HFFc6 (cell line): ENCODE results near the gene ERAL1. TPM values are rescaled to one million over a fixed set of nuclear protein-coding genes. Genes with fewer than 3 reads are reported as not detected.
A peak's percentile ranks its signal among the peaks of the same experiment; 100 is the strongest.

Experiments
- DNase-seq: peaks from one replicate; pipeline ENCODE4 v3.0.0-alpha.2; 2018
- H3K27ac Mint-ChIP-seq: 2 replicates; pipeline ENCODE4 v1.8.0; 2020; ENCODE audit warnings: mild to moderate bottlenecking, mixed read lengths
- H3K27me3 Mint-ChIP-seq: 2 replicates; pipeline ENCODE4 v1.8.0; 2021; ENCODE audit warnings: mild to moderate bottlenecking, moderate library complexity, mixed read lengths; ENCODE audit not compliant: insufficient read depth
- H3K36me3 Mint-ChIP-seq: 2 replicates; pipeline ENCODE4 v1.8.0; 2021; ENCODE audit warnings: low read depth, mixed read lengths
- H3K4me1 Mint-ChIP-seq: 2 replicates; pipeline ENCODE4 v1.8.0; 2020; ENCODE audit warnings: low read depth, mixed read lengths
- H3K4me3 Mint-ChIP-seq: 2 replicates; pipeline ENCODE4 v1.8.0; 2020; ENCODE audit warnings: mild to moderate bottlenecking, moderate library complexity, mixed read lengths
- H3K9me3 Mint-ChIP-seq: 2 replicates; pipeline ENCODE4 v1.8.0; 2020; ENCODE audit warnings: mild to moderate bottlenecking, mixed read lengths
- total RNA-seq, 6 experiments: library from RNA; stranded (reverse); fragmentation: NEBNext Ultra II Directional; extraction: Animal tissue kit (Norgen Biotek cat#: 25700); gene quantifications; 2 replicates in 1 of 6; 3 replicates in 5 of 6; pipeline ENCODE4 v1.2.3, GENCODE V29; 2021
- TF ChIP-seq, protein P1 (sequence below): fragments of 200-600 bp; sonication (generic); IDR thresholded peaks from 2 replicates; pipeline ENCODE4 v1.5.0; 2021; ENCODE audit warnings: antibody characterized with exemption, mild to moderate bottlenecking

Gene ERAL1
- total RNA-seq, 6 experiments from 2014 or later: 43.3 to 55.1 (median 46.1) TPM

DNA sequence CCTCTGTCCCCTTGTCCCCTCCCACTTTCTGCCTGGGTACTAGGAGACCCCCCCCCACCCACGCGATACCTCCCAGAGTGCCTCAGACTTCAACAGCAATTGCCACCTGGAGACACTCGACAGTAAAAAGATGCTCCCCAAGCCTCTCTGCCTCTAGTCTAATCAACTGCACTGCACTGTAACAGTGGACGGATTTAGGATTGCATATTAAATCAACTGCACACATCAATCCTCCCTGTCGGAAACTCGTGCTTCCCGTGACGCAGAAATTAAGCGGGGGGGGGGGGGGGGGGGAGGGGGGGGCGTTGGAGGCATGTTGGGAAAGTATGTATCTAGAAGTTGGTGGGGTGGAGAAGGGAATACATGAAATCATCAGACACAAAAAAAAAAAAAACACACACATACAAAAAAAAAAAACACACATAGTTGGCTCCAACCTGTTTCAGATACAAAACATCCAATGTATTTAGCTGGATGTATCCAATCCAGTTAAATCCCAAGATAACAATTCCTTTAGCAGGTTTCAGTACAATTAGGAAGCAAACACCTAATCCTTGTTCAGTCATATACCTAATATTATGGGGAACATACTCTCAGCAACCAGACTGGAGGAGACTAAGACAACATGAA is 42.0 kb upstream of the ERAL1 start:
- TF ChIP-seq, protein P1, sequence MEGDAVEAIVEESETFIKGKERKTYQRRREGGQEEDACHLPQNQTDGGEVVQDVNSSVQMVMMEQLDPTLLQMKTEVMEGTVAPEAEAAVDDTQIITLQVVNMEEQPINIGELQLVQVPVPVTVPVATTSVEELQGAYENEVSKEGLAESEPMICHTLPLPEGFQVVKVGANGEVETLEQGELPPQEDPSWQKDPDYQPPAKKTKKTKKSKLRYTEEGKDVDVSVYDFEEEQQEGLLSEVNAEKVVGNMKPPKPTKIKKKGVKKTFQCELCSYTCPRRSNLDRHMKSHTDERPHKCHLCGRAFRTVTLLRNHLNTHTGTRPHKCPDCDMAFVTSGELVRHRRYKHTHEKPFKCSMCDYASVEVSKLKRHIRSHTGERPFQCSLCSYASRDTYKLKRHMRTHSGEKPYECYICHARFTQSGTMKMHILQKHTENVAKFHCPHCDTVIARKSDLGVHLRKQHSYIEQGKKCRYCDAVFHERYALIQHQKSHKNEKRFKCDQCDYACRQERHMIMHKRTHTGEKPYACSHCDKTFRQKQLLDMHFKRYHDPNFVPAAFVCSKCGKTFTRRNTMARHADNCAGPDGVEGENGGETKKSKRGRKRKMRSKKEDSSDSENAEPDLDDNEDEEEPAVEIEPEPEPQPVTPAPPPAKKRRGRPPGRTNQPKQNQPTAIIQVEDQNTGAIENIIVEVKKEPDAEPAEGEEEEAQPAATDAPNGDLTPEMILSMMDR: no peak
- Mint-ChIP-seq H3K9me3 (no peaks in the 10 kb centered on the region), H3K4me3 (peak overlapping the region; percentile 91), H3K27me3 (no peaks in the 10 kb centered on the region), H3K27ac (peak overlapping the region; percentile 91), H3K36me3 (no peaks in the 10 kb centered on the region), H3K4me1 (peaks cover 33% of the 10 kb centered on the region)
- DNase-seq: peak; percentile 37

DNA sequence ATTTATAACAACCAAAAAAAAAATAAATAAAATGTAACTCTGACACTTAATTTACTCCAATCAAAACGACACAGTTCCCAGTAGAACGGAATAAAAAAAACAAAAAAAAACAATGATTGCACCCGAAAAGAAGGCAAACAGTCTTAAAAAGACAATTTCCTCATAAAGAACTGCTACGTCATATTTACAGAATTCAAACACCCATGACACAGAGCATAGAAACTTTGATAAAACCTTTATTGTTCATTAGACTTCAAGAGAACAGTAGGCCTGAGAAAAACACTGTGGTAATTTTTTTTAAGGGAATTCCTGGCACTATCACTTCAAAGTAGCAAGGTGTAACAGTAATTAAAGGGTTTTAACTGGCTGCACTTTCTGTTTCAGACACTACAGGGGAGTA is 38.3 kb upstream of the ERAL1 start:
- no peak overlapping the region for H3K27ac Mint-ChIP-seq
- no peaks in the 10 kb centered on the region for H3K36me3 Mint-ChIP-seq
- DNase-seq: no peak
- peaks cover 9% of the 10 kb centered on the region for H3K4me1 Mint-ChIP-seq
- no peak overlapping the region for H3K4me3 Mint-ChIP-seq
- no peaks in the 10 kb centered on the region for H3K9me3 Mint-ChIP-seq
- TF ChIP-seq, protein P1: no peak
- H3K27me3 Mint-ChIP-seq: no peaks in the 10 kb centered on the region

DNA sequence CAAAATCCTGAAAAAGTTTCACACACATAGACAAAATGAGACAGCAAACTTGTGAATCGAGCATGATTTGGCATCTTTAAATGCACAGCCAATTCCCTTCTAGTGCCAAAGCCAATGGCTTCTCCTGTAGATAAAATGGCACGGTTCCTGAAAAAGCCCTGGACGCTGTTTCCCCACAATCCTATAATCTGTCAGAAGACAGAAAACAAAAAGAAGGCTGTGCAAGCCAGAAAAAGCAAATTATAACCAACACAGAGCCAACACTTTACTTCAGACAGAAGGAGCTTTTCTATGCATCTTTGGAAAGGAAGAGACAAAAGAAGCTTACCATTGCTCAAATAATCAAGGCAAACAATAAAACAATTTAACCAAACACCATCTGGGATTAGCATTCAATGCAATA is 36.0 kb upstream of the ERAL1 start:
- TF ChIP-seq, protein P1: no peak
- H3K27ac Mint-ChIP-seq: no peak overlapping the region
- H3K4me1 Mint-ChIP-seq: peaks cover 10% of the 10 kb centered on the region
- no peaks in the 10 kb centered on the region for H3K36me3 Mint-ChIP-seq
- no peaks in the 10 kb centered on the region for H3K9me3 Mint-ChIP-seq
- no peak overlapping the region for H3K4me3 Mint-ChIP-seq
- no peak for DNase-seq
- no peaks in the 10 kb centered on the region for H3K27me3 Mint-ChIP-seq

DNA sequence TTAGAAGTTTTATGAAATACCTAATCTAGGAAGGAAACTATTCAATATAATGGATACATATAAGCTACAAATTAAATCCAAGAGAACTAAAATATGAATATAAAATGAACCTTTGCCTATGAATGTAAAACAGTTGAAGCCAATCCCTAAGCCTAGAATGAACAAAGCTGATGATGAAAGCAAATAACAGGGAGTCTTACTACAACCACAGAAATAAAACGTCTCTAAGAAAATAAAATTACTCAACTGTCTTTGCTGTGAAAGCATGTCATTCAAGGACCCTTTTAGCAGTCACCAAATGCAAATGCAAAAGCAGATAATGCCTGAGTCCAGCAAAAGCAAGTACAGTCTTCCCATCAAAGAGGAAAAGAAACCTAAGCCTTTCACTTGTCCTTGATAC is 35.2 kb upstream of the ERAL1 start:
- TF ChIP-seq, protein P1: no peak
- no peaks in the 10 kb centered on the region for H3K27me3 Mint-ChIP-seq
- peaks cover 16% of the 10 kb centered on the region for H3K4me1 Mint-ChIP-seq
- H3K36me3 Mint-ChIP-seq: no peaks in the 10 kb centered on the region
- DNase-seq: no peak
- H3K27ac Mint-ChIP-seq: no peak overlapping the region
- no peak overlapping the region for H3K4me3 Mint-ChIP-seq
- no peaks in the 10 kb centered on the region for H3K9me3 Mint-ChIP-seq

DNA sequence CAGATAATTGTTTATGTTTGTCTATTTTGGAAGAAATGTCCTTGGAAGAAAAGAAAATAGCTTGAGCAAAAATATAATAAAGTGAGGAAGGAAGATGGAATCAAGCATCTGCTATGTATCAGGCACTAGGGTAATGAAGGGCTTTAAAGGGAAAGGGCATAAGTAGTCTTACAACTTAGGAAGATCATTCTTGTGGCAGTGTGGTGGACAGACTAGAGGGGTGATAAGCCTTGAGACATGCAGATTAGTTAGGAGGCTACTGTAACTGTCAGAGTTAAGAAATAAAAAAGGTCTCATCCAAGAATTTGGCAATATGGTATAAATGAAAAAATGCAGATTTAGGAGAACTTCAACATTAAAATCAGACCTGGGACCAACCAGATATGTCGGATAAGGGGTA is 27.1 kb upstream of the ERAL1 start:
- Mint-ChIP-seq H3K4me3 (no peak overlapping the region), H3K9me3 (no peaks in the 10 kb centered on the region; the same call in 1 of the 2 replicates), H3K27ac (peak overlapping the region; percentile 4; the same call in 1 of the 2 replicates), H3K36me3 (peaks cover 15% of the 10 kb centered on the region), H3K27me3 (no peaks in the 10 kb centered on the region), H3K4me1 (peaks cover 40% of the 10 kb centered on the region)
- TF ChIP-seq, protein P1: no peak
- no peak for DNase-seq
